NCI-H146 (cell line): Measurements from ENCODE around the gene PDE1A.
A peak's percentile ranks its signal among the peaks of the same experiment; 100 is the strongest.

Experiments used
- DNase-seq: peaks from one replicate; lab custom pipeline; 2025; lab: John Stamatoyannopoulos, UW

The PDE1A gene

GRCh38 chr2:182193291-182193690 is 233.5 kb downstream of the PDE1A start:
- no peak for DNase-seq

- DNase-seq, result no peak
Observed at GRCh38 chr2:182191061-182191460, 235.8 kb downstream of the PDE1A start.

GRCh38 chr2:182187130-182187529 is 239.7 kb downstream of the PDE1A start:
- peak; percentile 3 for DNase-seq

GRCh38 chr2:182186132-182186735 is 240.6 kb downstream of the PDE1A start:
- DNase-seq, result peak; percentile 25

- DNase-seq, result no peak
Observed at GRCh38 chr2:182182436-182182835, 244.4 kb downstream of the PDE1A start.

GRCh38 chr2:182181381-182181780 is 245.5 kb downstream of the PDE1A start:
- DNase-seq, result no peak

- DNase-seq, result no peak
Observed at GRCh38 chr2:182179176-182179575, 247.7 kb downstream of the PDE1A start.

- DNase-seq, result no peak
Observed at GRCh38 chr2:182173944-182174622, 252.8 kb downstream of the PDE1A start.

GRCh38 chr2:182170341-182170740 is 256.5 kb downstream of the PDE1A start:
- no peak for DNase-seq

- DNase-seq, result no peak
Observed at GRCh38 chr2:182167882-182168281, 259.0 kb downstream of the PDE1A start.

- no peak for DNase-seq
Observed at GRCh38 chr2:182166841-182167240, 260.0 kb downstream of the PDE1A start.

GRCh38 chr2:182166406-182166805 is 260.4 kb downstream of the PDE1A start:
- DNase-seq, result no peak

- DNase-seq, result no peak
Observed at GRCh38 chr2:182165202-182165601, 261.6 kb downstream of the PDE1A start.

- no peak for DNase-seq
Observed at GRCh38 chr2:182164686-182165085, 262.1 kb downstream of the PDE1A start.

GRCh38 chr2:182163878-182164277 is 263.0 kb downstream of the PDE1A start:
- DNase-seq, result no peak

GRCh38 chr2:182148344-182148743 is 278.5 kb downstream of the PDE1A start:
- no peak for DNase-seq

- peak; percentile 32 for DNase-seq
Observed at GRCh38 chr2:182144776-182145165, 282.1 kb downstream of the PDE1A start.

GRCh38 chr2:182144041-182144775 is 282.6 kb downstream of the PDE1A start:
- peak; percentile 55 for DNase-seq

- DNase-seq, result no peak
Observed at GRCh38 chr2:182142062-182142461, 284.8 kb downstream of the PDE1A start.

GRCh38 chr2:182134201-182134600 is 292.6 kb downstream of the PDE1A start:
- DNase-seq, result no peak

GRCh38 chr2:182133195-182133891 is 293.5 kb downstream of the PDE1A start:
- DNase-seq, result no peak

- peak; percentile 17 for DNase-seq
Observed at GRCh38 chr2:182132605-182133004, 294.2 kb downstream of the PDE1A start.
